Activated CD4-positive, alpha-beta T cell treated with anti-CD3 and anti-CD28 coated beads, Interleukin-2, amount 50 U/mL, for 24 hours (primary cell): ENCODE measurements around the gene FANCI.

Experiments
- DNase-seq, 2 donors: peaks; one replicate each; pipeline ENCODE4 v3.0.0-alpha.2; 2020; ENCODE audit warnings: low read depth in 1 of 2, low spot score in 1 of 2

The FANCI gene

DNA sequence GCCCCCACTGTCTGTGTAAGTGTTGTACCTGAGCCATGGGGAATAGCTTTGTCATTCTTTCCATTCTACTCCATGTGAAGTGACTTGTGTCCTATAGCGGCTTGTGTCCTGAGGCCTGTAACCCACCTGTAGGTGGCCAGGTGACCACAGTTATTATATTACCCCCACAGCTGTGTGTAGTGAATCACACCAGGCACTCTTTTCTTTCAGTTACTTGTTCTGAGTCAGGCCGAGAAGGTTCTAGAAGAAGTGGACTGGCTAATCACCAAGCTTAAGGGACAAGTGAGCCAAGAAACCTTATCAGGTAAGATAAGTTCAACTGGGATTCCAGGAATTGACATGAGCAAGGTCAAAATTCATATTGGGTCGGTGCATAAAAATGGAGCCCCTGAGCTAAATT lies 61.6 kb downstream of the FANCI start:
- no peak for DNase-seq

DNA sequence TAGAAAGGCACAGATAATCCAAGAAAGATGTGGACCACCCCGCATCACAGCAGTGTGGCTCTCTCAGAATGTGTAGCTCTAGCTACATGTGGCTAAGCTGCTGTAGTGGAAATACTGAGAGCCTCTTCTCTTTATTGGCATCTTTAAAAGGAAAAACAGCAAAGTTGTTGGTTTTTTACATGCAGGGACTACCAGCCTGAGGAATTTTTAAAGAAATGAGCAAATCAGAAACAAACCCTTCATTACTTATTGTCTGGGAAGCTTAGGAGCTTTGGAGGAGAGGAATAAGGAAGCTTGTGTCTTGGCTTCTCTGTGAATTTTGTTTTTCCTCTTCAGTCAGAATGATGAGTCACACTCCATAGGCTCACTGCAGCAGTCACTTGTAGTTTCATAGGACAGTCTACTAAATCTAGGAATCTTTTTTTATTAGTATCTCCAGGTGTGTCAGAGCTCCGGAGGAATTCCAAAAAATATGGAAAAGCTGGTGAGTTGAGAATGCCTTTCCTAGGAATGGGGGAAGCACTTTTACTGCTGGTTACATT lies 63.3 kb downstream of the FANCI start:
- DNase-seq: no peak

DNA sequence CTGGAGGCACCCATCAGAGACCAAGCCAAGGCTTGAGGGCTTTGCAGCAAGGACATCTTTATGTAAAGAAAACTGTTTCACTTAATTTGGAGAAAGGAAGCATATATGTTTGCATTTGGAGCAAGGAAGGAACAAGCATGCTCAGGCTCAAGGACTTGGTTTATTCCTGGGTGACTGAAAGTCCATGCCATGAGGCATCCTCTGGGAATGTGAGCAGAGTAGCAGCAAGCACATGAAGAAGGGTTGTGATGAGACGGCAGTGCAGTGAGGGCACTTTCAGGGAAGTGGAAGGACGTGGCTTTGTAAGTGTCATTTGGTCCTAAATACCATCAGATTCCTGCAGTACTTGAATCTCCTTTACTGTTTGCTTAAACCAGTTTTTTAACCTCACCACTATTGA lies 64.0 kb downstream of the FANCI start:
- no peak for DNase-seq

DNA sequence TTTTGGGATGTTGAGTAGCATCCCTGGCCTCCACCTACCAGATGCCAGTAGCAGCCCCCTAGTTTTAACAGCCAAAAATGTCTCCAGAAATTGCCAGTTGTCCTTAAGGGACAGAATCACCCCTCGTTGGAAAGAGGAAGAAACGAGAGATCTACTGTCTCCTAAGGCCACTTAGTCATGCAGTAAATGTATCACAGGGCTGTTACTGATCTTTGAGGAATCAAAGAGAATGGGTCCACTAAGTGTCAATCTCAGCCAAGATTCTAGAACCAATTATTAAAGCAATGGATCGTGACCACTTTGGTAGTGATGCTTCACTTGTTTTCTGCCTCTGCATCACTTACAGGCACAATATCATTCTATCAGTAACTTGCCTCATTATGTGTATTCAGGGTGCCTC lies 64.5 kb downstream of the FANCI start:
- no peak for DNase-seq

DNA sequence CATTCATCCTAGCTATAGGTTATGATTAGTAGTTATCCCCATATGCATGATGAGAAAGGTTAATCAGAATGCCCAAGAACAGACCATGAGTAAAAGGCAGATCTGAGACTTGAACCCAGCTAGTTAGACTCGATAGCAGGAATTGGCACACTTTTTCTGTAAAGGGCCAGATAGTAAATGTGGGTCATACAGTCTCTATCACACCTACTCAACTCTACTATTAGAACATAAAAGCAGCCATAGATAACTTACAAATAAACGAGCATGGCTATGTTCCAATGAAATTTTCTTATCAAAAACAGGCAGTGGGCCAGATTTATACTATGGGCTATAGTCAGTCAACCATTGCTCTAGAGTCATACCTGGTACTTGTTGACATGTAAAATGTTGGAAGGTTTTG lies 66.2 kb downstream of the FANCI start:
- no peak for DNase-seq

DNA sequence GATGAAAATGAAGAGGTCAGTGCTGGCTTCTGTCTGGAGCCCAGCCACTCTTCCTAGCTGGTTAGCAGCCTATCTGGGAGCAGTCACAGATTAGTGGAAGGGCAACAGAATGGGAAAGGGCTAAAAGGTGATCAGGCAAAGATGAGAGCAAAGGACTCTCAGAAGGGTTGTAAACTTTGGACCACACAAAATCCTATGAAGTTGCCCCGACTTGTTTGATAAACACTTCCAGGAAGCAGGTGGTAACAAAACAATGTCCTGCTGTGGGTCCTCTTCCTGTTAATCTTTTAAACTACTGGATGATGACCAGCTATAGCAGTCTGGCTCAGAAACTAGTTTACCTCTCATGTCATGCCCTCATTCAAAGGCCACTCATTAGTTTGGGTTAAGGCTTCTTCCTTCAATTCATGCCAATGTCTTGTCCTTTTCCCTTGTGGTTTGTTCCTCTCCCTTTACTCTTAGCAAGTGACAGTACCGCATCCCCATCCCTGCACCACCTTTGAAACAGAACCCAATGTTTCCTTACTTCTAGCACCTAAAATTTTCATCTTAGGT lies 71.7 kb downstream of the FANCI start:
- DNase-seq: no peak

DNA sequence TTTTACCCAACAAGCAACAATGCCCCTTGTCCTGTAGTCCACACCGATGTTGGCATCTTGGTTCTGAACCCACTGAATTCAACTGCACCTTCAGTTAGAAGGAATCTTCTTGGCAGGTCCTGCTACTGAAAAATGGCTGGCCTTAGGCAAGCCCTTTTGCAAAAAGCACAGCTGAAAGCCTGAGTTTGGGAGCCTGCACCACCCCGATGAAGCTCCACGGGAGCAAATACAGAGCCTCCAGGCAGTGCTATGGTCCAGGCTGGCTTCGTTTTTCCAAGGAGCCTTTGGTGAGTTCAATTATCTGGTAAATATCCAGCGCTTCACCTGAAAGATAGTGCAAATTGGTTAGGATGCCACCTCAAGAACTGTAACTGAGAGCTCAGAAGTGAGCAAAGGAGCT lies 72.7 kb downstream of the FANCI start:
- DNase-seq: no peak

DNA sequence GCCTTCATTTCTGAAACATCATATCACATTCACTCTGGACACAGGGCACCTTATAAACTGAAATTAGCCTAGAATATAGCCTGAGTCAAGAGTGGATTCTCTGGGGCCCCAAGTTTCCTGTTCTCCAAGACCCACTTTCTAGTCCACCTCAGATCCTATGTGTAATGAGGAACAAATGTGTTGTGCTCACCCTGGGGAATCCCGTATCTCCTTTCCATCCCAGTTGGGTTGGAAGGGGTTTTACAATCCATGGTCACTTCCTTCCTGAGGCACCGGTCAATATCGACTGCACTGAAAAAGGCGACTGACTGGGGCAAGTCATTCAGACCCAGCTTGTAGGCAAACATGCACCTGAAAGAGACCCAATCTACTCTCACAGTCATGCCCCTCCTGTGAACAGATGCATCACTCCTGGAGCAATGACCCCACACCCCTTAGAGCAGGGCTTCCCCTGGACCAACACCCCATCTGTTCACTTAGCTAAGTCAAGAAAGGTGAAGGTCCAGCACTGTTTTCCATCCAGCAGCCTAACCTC lies 73.5 kb downstream of the FANCI start:
- DNase-seq: no peak

DNA sequence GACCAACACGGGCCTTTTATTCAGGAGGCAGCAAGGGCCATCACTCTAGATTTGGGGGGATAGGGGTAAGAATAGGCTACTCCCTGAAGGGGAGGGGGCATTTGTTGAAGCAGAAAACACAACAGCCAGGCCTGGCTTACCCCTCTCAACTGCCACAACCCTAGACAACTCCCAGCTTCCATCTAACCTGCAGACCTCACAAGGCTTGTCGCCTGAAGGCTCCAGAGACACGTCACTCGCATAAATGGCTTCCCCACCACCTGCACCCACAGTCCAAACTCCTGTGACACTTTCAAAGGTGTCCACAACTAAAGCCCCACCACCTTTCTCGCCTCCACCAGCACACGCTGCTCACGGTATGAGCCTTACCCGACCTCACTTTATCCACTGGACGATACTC lies 75.9 kb downstream of the FANCI start:
- DNase-seq: no peak

DNA sequence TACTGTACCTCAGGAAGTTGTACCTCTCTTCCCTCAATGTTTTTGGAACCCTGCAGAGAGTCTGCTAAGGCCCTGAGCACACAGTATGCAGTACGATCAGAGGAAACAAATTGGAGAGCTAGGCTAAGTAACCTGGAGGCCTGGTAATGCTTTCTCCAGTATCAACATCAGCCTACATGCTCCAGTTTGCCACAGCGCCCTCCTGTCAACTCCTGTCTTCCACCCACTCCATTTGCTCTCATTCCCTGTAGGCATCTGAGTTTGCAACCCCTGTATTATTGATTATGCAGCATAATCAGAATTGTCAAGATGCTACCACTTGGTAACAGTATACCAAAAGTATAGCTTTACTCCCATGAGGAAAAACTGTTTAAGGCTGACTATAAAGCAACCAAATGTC lies 76.4 kb downstream of the FANCI start:
- no peak for DNase-seq

DNA sequence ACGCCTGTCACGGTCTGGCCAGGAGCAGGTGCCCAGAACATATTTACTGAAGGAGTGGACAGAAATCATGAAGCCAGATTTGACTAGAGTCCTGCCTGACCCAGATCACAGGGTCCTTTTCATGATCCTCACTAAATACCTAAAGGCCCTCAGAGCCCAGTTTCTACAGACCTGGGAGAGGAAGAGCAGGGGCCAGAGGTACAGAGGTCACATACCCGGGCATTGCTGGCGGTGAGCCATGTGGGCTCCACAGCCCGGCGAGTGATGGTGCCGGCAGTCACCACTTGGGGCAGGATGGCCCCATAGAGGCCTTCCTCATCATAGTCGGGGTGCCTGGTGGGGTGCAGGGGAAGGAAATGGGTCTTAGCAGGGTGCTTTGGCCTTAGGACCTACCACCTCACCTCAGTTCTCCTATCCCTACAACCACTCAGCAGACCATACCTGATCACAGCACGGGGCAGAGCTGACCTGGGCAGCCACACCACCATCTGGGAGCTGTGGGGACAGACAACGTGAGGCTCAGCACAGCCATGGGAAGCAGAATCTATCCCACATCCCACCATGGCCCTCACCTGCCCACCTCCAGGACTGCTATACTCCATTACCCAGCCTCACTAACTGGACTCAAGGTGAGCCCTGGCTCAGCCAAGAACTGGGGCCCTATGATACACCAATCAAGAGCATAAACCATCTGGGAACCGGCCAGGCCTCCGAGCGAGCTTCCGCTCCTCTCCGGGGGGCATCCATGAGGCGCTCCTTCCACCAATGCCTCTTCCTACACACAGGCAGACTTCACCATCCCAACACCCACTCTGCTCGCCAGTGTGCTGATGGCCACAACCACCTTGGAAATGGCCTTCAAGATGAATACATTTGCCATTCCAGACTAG lies 78.0 kb downstream of the FANCI start:
- DNase-seq: no peak

DNA sequence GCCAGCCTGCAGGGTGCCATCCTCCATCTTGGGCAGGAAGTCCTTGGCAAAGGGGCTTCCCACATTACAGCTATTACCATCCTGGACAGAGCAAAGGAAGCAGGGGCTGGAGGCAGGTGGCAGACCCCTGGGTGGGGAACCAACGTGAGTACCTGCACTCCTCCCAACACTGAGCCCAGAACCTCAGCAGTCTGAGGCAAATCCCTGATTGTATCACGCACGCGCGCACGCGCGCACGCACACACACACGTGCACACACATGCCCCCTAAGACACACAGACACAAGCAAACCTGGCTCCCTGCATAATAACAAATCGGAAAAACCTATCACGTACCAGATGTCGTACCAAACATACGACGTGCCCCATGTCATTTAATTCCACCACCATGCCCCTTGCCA lies 79.0 kb downstream of the FANCI start:
- DNase-seq: no peak

DNA sequence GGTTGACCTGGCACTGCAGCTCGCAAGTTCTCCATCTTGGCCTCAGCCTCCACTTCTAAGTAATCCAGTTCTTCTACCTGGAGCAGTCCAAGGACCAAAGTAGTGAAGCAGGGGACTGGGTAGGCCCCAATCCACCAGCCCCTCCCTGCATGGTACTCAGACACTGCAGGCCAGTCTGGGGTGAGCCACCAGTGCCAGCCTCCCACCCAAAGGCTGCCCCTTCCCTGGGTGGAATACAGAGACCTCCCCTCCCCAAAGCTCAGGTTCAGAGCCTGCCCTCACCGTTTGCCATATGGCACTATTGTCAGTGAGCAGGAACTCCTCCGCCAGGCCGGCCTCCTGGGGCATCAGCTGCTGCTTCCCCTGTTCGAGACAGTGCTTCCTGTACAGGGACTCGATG lies 80.0 kb downstream of the FANCI start:
- no peak for DNase-seq

DNA sequence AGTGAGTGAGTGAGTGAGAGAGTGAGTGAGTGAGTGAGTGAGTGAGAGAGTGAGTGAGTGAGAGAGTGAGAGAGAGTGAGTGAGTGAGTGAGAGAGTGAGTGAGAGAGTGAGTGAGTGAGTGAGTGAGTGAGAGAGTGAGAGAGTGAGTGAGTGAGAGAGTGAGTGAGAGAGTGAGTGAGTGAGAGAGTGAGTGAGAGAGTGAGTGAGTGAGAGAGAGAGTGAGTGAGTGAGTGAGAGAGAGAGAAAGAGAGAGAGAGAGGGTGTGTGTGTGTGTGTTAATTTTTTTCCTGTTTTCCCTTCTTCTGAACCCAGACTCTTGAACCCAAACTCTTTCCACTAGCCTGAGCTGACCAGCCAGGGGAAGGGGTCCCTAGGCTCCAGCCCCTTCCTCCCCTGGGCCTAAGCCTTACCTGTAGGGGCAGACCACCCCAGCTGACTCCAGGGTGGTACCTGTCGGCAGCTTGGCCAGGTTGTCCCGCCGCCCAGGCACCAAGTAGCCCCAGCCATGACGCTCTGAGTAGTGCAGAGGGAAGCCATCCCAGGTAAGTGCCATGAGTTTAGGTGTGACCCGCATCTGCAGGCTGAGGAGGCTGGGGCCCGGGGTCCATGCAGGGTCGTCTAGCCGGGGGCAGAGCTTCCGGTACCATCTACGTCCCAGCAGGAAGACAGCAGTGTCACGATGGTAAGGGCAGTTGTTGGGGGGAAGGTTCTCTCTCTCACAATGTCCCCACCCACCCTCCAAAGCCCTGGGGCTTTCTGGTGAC lies 81.4 kb downstream of the FANCI start:
- DNase-seq: no peak

DNA sequence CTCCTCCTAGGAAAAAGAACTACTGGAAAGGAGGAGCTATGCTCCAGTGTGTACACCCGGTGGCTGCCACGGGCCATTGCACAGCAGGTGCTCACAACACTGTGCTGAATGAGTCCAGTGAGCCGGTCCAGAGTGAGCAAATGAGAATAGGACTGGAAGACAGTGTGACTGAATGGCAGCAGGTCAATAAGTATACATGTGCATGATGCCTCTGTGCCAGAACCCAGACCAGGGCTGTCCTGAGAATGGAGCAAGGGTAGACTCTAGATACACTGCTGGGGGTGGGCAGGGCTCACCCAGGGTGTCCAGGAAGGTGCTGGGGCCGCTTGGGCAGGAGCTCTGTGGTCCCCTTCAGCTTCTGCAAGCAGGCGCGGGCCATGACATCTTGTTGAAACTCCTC lies 82.5 kb downstream of the FANCI start:
- DNase-seq: no peak

DNA sequence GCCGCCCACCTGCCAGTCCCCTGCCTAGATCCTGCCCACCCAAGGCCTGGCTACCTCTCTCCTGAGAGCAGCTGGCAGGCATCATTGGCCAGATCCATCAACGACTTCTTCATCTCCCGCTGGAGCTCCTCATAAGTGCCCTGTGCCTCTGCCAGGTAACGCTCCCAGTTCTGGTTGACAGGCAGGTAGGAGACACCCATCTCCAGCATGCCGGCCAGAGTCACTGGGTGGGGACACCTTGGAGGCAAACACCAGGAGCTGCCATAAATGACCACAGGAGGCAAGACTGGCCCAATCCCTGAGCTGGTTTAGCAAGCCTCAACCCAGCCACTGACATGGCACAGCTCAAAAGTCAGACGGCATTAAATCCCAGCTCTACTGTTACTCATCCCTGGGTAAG lies 83.3 kb downstream of the FANCI start:
- no peak for DNase-seq

DNA sequence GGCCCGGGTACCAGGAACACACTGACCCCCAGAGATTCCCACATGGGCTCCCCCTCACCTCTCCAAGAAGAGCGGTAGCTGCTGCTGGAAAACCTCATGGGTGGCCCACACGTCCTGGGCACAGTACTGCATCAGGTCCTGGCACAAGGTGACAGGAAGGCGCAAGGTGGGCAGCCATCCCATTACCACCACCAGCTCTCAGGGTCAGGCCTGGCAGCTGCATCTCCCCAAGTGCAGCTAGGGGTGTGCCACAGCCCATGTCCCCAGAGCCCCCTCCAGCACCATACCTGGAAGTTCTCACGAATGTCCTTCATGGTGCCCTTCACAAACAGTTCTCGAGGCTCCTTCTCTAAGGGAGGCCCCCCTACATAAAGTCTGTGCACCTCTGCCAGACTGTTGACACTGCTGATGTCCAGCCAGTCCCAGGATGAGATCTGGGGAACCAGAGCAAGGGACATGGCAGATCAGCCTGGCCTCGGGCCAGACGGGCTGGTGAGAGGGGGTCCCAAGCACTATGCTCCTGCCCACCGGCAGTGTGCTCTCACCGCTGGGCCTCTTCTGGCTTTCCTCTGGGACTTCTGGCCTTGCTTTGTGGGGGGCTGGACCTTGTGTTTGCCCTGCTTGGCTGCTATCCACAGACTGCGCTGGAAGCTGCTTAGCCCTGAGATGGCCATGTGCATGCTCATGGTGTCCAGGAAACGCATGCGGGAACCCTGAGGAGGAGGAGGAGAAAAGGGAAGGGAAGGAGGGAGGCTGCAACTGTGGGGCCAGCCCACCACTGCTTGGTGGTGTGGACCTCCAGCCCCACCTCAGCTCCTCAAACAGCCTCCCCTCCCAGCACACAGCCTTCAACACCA lies 84.8 kb downstream of the FANCI start:
- DNase-seq: no peak

DNA sequence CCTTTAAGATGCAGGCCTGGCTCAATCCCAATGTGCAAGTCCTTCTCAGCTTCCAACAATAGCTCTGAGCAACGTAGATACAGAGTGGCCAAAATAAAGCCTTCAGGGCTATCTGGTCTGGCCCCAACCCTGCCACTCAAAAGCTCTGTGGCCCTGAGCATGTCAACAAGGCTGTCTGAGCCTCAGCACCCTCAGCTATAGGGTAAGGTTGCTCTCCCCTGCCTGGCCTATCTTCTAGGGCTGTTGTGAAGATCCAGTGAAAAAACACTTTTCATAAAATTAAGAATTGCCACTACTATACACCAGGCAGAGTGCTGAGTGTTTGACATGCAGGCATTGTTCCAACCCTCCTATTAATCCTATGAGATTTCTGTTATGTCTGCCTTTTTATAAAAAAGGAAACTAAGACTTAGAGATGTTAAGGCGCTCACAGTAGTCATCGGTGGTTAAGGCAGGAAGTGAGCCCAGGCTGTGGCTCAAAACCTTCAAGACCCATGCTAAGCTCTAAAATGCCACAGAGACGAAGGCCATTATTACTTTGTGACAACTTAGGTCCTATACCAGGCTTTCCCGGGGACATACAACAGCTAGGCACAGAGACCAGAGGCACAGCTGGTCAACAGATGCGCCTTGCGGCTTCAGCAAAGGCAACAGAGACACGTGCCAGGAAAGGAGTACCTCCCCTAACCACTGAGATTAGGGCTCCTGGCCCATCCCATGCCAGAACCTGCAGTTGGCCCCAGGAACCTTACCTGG lies 85.7 kb downstream of the FANCI start:
- no peak for DNase-seq

DNA sequence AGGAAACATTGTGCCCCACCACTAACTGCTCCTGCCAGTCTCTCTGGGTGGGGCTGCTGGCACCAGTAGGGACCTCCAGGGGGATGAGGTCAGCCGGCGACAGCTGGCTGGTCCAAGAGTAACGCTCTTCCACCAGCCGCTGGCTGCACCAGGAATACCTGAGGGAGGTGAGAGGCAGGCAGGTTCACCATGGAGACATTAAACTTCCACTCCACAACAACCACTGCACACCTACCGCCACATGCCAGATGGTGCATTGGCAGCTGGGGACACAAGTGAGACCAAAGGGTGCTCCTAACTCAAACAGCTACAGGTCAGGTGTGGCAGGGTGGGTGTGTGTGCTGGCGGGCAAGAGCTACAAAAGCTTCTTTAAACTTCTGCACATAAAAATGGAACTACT lies 86.3 kb downstream of the FANCI start:
- DNase-seq: no peak
